Putamen (tissue), 1 donor: ENCODE measurements around the gene PEPD.

ENCODE experiments used
- DNase-seq: peaks from one replicate; pipeline ENCODE4 v3.0.0-alpha.2; 2016; ENCODE audit warnings: low spot score

Gene PEPD

GRCh38 chr19:33422369-33423180, 99.0 kb downstream of the PEPD start:
- DNase-seq: no peak

GRCh38 chr19:33421368-33421767, 100.2 kb downstream of the PEPD start:
- DNase-seq: no peak

GRCh38 chr19:33420821-33421220, 100.8 kb downstream of the PEPD start:
- DNase-seq: no peak

- DNase-seq: no peak
Observed at GRCh38 chr19:33419788-33420130, 101.8 kb downstream of the PEPD start.

GRCh38 chr19:33418871-33419787, 102.5 kb downstream of the PEPD start:
- no peak for DNase-seq

- DNase-seq: no peak
Observed at GRCh38 chr19:33418461-33418860, 103.1 kb downstream of the PEPD start.

- no peak for DNase-seq
Observed at GRCh38 chr19:33417751-33418150, 103.8 kb downstream of the PEPD start.

- DNase-seq: no peak
Observed at GRCh38 chr19:33416307-33417215, 105.0 kb downstream of the PEPD start.

- DNase-seq: no peak
Observed at GRCh38 chr19:33414667-33415605, 106.7 kb downstream of the PEPD start.

GRCh38 chr19:33413868-33414666, 107.5 kb downstream of the PEPD start:
- no peak for DNase-seq

GRCh38 chr19:33413426-33413725, 108.2 kb downstream of the PEPD start:
- no peak for DNase-seq

- DNase-seq: no peak
Observed at GRCh38 chr19:33412601-33413425, 108.8 kb downstream of the PEPD start.

- no peak for DNase-seq
Observed at GRCh38 chr19:33411621-33412180, 109.9 kb downstream of the PEPD start.

GRCh38 chr19:33410915-33411401, 110.6 kb downstream of the PEPD start:
- DNase-seq: no peak

- no peak for DNase-seq
Observed at GRCh38 chr19:33409906-33410685, 111.5 kb downstream of the PEPD start.

- DNase-seq: no peak
Observed at GRCh38 chr19:33408538-33409434, 112.8 kb downstream of the PEPD start.

GRCh38 chr19:33408116-33408515, 113.5 kb downstream of the PEPD start:
- no peak for DNase-seq
